Keratinocyte (primary cell): ENCODE results near the gene STARD8. TPM values are rescaled to one million over a fixed set of nuclear protein-coding genes. Genes with fewer than 3 reads are reported as not detected.

Source experiments
- DNase-seq: peaks from one replicate; pipeline ENCODE4 v3.0.0-alpha.2; 2011; ENCODE audit warnings: low read depth, missing footprints, low spot score
- FAIRE-seq: peaks from 2 replicates; lab custom pipeline; 2011; peaks lifted over from hg19 to GRCh38; lab: Jason Lieb, UNC
- H2AFZ ChIP-seq: 2 replicates; pipeline ENCODE4 v1.6.0; 2012; ENCODE audit warnings: low read length, control low read depth, inconsistent platforms; ENCODE audit not compliant: control insufficient read depth
- H3K27ac ChIP-seq: 2 replicates; pipeline ENCODE4 v1.5.1; 2011; ENCODE audit warnings: low read length; ENCODE audit not compliant: control insufficient read depth, insufficient read depth
- H3K27me3 ChIP-seq: 3 replicates; pipeline ENCODE4 v1.6.0; 2011; ENCODE audit warnings: low read length; ENCODE audit not compliant: control insufficient read depth, insufficient read depth; ENCODE audit errors: extremely low read depth
- H3K36me3 ChIP-seq, 2 experiments: 2 replicates in 1 of 2; 3 replicates in 1 of 2; pipeline ENCODE4 v1.5.1; 2011; ENCODE audit warnings: low read length in 2 of 2, mild to moderate bottlenecking in 1 of 2; ENCODE audit not compliant: control insufficient read depth in 2 of 2, insufficient read depth in 2 of 2; ENCODE audit errors: extremely low read depth in 1 of 2
- H3K4me1 ChIP-seq: 3 replicates; pipeline ENCODE4 v1.5.1; 2011; ENCODE audit warnings: low read length; ENCODE audit not compliant: control insufficient read depth, insufficient read depth; ENCODE audit errors: extremely low read depth
- H3K4me2 ChIP-seq: 3 replicates; pipeline ENCODE4 v1.6.0; 2011; ENCODE audit warnings: low read depth, low read length; ENCODE audit not compliant: control insufficient read depth, insufficient read depth; ENCODE audit errors: extremely low read depth
- H3K4me3 ChIP-seq, 3 experiments: fragments of 200-600 bp in 1 of 3; sonication (generic) in 1 of 3; 2 replicates in 2 of 3; 3 replicates in 1 of 3; pipeline ENCODE4 v1.5.1; 2011 to 2016; ENCODE audit warnings: low read length in 3 of 3, mild to moderate bottlenecking in 3 of 3, control low read depth in 2 of 3, inconsistent platforms in 1 of 3, low read depth in 1 of 3, mixed read lengths in 1 of 3, mixed run types in 1 of 3, moderate library complexity in 1 of 3; ENCODE audit not compliant: control insufficient read depth in 2 of 3, insufficient read depth in 2 of 3; ENCODE audit errors: extremely low read depth in 1 of 3
- H3K79me2 ChIP-seq: 2 replicates; pipeline ENCODE4 v1.6.0; 2012; ENCODE audit warnings: low read length; ENCODE audit not compliant: control insufficient read depth, insufficient read depth
- H3K9ac ChIP-seq: 3 replicates; pipeline ENCODE4 v1.6.0; 2011; ENCODE audit warnings: low read length; ENCODE audit not compliant: control insufficient read depth, insufficient read depth; ENCODE audit errors: extremely low read depth
- H3K9me1 ChIP-seq: 3 replicates; pipeline ENCODE4 v1.6.0; 2011; ENCODE audit warnings: low read length; ENCODE audit not compliant: control insufficient read depth, insufficient read depth; ENCODE audit errors: extremely low read depth
- H3K9me3 ChIP-seq: 2 replicates; pipeline ENCODE4 v1.5.1; 2012; ENCODE audit warnings: low read depth, low read length; ENCODE audit not compliant: control insufficient read depth
- H4K20me1 ChIP-seq: 3 replicates; pipeline ENCODE4 v1.6.0; 2011; ENCODE audit warnings: low read length; ENCODE audit not compliant: control insufficient read depth, insufficient read depth; ENCODE audit errors: extremely low read depth
- CTCF ChIP-seq, 3 experiments: IDR thresholded peaks in 1 of 3; conservative IDR thresholded peaks in 1 of 3; optimal IDR thresholded peaks in 1 of 3; 2 replicates in 2 of 3; 3 replicates in 1 of 3; pipeline versions ENCODE3 to v1.5.1; 2011; ENCODE audit warnings: low read length in 3 of 3, mild to moderate bottlenecking in 3 of 3, moderate library complexity in 2 of 3, control low read depth in 1 of 3, inconsistent platforms in 1 of 3; ENCODE audit not compliant: insufficient read depth in 2 of 3; ENCODE audit errors: extremely low read depth in 1 of 3
- EZH2 ChIP-seq: IDR thresholded peaks from one replicate; pipeline ENCODE4 v1.6.1; 2012; ENCODE audit warnings: inconsistent platforms, mild to moderate bottlenecking, low read length, moderate library complexity
- dilution Hi-C: fragments of 300-500 bp; cut with MboI; formaldehyde crosslinking; loops from one replicate; pipeline ENCODE4 v1.7.0; 2020; ENCODE audit warnings: low sequenced_read_pairs; ENCODE audit not compliant: extremely low pct_ligation_motif_present
- polyA plus RNA-seq, 5 experiments: library from polyadenylated mRNA; depleted of rRNA in 3 of 5; stranded (reverse) in 3 of 5; stranded (forward) in 1 of 5; unstranded in 1 of 5; fragments of >200 nt; gene quantifications; 1 replicate in 1 of 5; 2 replicates in 3 of 5; 3 replicates in 1 of 5; pipeline versions ENCODE4 v1.2.1 to v1.2.3, GENCODE V29; 2011 to 2012; ENCODE audit warnings: missing spikeins in 2 of 5, low read depth in 1 of 5, low replicate concordance in 1 of 5

The STARD8 gene
- polyA plus RNA-seq, 1 donor (not counting 4 experiments of a cell fraction or from before 2014, with no cell fraction given), result 0.07 TPM

DNA sequence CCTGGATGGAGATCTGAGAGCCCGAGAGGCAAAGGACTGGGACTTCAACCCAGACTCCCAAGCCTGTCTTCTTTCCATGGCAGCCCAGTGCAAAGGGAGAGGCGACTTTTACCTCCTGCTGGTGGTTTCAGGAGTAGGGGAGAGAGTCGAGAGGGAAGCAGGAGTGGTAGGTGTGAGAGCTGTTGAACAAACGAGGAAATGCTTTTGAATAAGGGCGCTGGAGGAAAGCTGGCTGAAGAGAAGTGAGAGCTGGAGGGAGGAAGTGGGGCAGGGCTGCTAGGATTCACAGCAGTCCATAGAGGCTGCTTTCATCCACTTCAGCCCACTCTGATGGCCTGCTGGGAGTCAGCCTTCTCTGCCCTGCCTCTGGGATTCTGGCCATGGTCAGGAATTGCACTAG lies 99.5 kb downstream of the STARD8 start:
- Histone ChIP-seq H3K36me3 (no peaks in the 10 kb centered on the region), H3K4me3 (no peak overlapping the region), H4K20me1 (no peaks in the 10 kb centered on the region), H3K9ac (no peak overlapping the region), H2AFZ (no peak overlapping the region), H3K9me3 (no peaks in the 10 kb centered on the region), H3K27me3 (peaks cover 3% of the 10 kb centered on the region), H3K79me2 (no peaks in the 10 kb centered on the region), H3K27ac (no peak overlapping the region), H3K4me1 (no peaks in the 10 kb centered on the region), H3K4me2 (no peak overlapping the region), H3K9me1 (no peaks in the 10 kb centered on the region)
- no peak for DNase-seq
- dilution Hi-C loops, result no loop called here
- TF ChIP-seq CTCF (optimal IDR thresholded peaks at IDR 0.05 in 1 of 3, IDR thresholded peaks at IDR 0.05 in 1 of 3, conservative IDR thresholded peaks at IDR 0.05 in 1 of 3; ENCODE audit: extremely low read depth in 1 of 3, insufficient read depth in 2 of 3, low read length in 3 of 3) (no peak), EZH2 (no peak)
- no peak for FAIRE-seq

- Histone ChIP-seq H3K36me3 (no peaks in the 10 kb centered on the region), H3K9me1 (no peaks in the 10 kb centered on the region), H3K27me3 (peaks cover 3% of the 10 kb centered on the region), H3K79me2 (no peaks in the 10 kb centered on the region), H3K4me1 (no peaks in the 10 kb centered on the region), H3K4me2 (no peak overlapping the region), H3K27ac (no peak overlapping the region), H3K4me3 (no peak overlapping the region), H3K9me3 (no peaks in the 10 kb centered on the region), H4K20me1 (no peaks in the 10 kb centered on the region), H3K9ac (no peak overlapping the region), H2AFZ (no peak overlapping the region)
- dilution Hi-C loops, result no loop called here
- DNase-seq, result no peak
- no peak for TF ChIP-seq EZH2
- TF ChIP-seq CTCF (optimal IDR thresholded peaks at IDR 0.05 in 1 of 3, IDR thresholded peaks at IDR 0.05 in 1 of 3, conservative IDR thresholded peaks at IDR 0.05 in 1 of 3; ENCODE audit: extremely low read depth in 1 of 3, insufficient read depth in 2 of 3, low read length in 3 of 3), result no peak
- FAIRE-seq, result no peak
These were observed 100.6 kb downstream of the STARD8 start for GRCh38 chrX:68748030-68748429.
